ENCODE measurements around the gene CAMSAP2. TPM values are rescaled to one million over a fixed set of nuclear protein-coding genes. Genes with fewer than 3 reads are reported as not detected.
A peak's percentile ranks its signal among the peaks of the same experiment; 100 is the strongest.

Gene CAMSAP2
- polyA plus RNA-seq, 1 donor (not counting 4 experiments of a cell fraction or from before 2014, with no cell fraction given) = 47.8 TPM

DNA sequence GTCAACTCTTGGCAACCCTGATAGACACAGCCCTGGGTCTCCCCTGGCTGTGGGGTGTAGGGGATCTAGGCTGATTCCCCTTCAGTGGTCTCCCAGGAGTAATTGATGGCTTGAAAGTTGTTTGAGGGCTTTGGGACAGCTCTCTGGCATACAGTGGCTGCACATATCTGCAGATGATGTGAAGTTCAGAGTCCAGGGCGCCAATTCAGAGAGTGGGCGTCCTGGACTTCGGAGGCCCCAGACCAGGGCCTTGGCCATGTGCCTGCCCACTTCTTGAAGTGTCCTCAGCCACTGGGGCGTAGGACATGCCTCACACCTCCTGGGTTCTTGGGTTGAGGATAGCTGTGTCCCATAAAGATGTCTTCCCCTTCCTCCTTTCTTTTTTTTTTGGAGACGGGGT, 158.6 kb downstream of the CAMSAP2 start:
- Histone ChIP-seq H3K36me3 (ENCODE audit: control insufficient read depth in 2 of 2, extremely low read depth in 1 of 2, insufficient read depth in 2 of 2, low read length in 2 of 2) (peaks cover 34 to 43% of the 10 kb centered on the region in 2 experiments), H3K27ac (ENCODE audit: control insufficient read depth, insufficient read depth, low read length) (no peak overlapping the region), H2AFZ (ENCODE audit: control insufficient read depth, low read length) (no peak overlapping the region), H3K9ac (ENCODE audit: control insufficient read depth, extremely low read depth, insufficient read depth, low read length) (no peak overlapping the region), H3K4me2 (ENCODE audit: control insufficient read depth, extremely low read depth, insufficient read depth, low read depth, low read length) (peak overlapping the region; percentile 95), H3K79me2 (ENCODE audit: control insufficient read depth, insufficient read depth, low read length) (peaks cover 22% of the 10 kb centered on the region), H3K4me1 (ENCODE audit: control insufficient read depth, extremely low read depth, insufficient read depth, low read length) (peaks cover 47% of the 10 kb centered on the region), H4K20me1 (ENCODE audit: control insufficient read depth, extremely low read depth, insufficient read depth, low read length) (peaks cover 11% of the 10 kb centered on the region), H3K9me1 (ENCODE audit: control insufficient read depth, extremely low read depth, insufficient read depth, low read length) (peaks cover 7% of the 10 kb centered on the region), H3K4me3 (ENCODE audit: control insufficient read depth in 2 of 3, extremely low read depth in 1 of 3, insufficient read depth in 2 of 3, low read depth in 1 of 3, low read length in 3 of 3) (peak overlapping the region; percentile 40 to 81 (median 72)), H3K9me3 (ENCODE audit: control insufficient read depth, low read depth, low read length) (no peaks in the 10 kb centered on the region), H3K27me3 (ENCODE audit: control insufficient read depth, extremely low read depth, insufficient read depth, low read length) (no peaks in the 10 kb centered on the region)
- DNase-seq (ENCODE audit: low read depth, low spot score) = no peak
- dilution Hi-C loops (cut with MboI; ENCODE audit: extremely low pct_ligation_motif_present, low sequenced_read_pairs) = no loop called here
- TF ChIP-seq EZH2 (IDR thresholded peaks at IDR 0.05; ENCODE audit: low read length) = no peak
- TF ChIP-seq, protein P1, sequence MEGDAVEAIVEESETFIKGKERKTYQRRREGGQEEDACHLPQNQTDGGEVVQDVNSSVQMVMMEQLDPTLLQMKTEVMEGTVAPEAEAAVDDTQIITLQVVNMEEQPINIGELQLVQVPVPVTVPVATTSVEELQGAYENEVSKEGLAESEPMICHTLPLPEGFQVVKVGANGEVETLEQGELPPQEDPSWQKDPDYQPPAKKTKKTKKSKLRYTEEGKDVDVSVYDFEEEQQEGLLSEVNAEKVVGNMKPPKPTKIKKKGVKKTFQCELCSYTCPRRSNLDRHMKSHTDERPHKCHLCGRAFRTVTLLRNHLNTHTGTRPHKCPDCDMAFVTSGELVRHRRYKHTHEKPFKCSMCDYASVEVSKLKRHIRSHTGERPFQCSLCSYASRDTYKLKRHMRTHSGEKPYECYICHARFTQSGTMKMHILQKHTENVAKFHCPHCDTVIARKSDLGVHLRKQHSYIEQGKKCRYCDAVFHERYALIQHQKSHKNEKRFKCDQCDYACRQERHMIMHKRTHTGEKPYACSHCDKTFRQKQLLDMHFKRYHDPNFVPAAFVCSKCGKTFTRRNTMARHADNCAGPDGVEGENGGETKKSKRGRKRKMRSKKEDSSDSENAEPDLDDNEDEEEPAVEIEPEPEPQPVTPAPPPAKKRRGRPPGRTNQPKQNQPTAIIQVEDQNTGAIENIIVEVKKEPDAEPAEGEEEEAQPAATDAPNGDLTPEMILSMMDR (optimal IDR thresholded peaks at IDR 0.05 in 1 of 3, IDR thresholded peaks at IDR 0.05 in 1 of 3, conservative IDR thresholded peaks at IDR 0.05 in 1 of 3; ENCODE audit: extremely low read depth in 1 of 3, insufficient read depth in 2 of 3, low read length in 3 of 3) = no peak
- FAIRE-seq = no peak

DNA sequence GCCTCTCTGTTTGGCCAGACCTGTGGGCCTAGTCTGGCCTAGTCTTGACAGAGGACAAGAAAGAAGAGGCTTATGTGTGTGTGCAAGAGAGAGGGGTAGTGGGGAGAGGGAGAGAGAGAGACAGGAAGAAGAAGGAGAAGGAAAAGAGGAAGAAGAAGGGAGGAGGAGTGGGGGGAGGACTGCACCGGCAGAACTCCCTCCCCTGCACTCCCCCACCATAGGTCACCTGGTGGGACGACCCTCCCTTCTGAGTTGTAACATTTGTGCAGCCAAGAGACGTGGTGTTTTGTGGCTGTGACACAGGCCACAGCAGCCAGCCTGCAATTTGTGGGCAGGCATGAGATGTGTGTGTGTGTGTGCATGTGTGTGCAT, 160.3 kb downstream of the CAMSAP2 start:
- Histone ChIP-seq H4K20me1 (ENCODE audit: control insufficient read depth, extremely low read depth, insufficient read depth, low read length) (peaks cover 11% of the 10 kb centered on the region), H3K27me3 (ENCODE audit: control insufficient read depth, extremely low read depth, insufficient read depth, low read length) (no peaks in the 10 kb centered on the region), H3K9me1 (ENCODE audit: control insufficient read depth, extremely low read depth, insufficient read depth, low read length) (peaks cover 7% of the 10 kb centered on the region), H3K4me1 (ENCODE audit: control insufficient read depth, extremely low read depth, insufficient read depth, low read length) (peaks cover 39% of the 10 kb centered on the region), H3K27ac (ENCODE audit: control insufficient read depth, insufficient read depth, low read length) (no peak overlapping the region), H3K4me3 (ENCODE audit: control insufficient read depth in 2 of 3, extremely low read depth in 1 of 3, insufficient read depth in 2 of 3, low read depth in 1 of 3, low read length in 3 of 3) (no peak overlapping the region), H3K4me2 (ENCODE audit: control insufficient read depth, extremely low read depth, insufficient read depth, low read depth, low read length) (no peak overlapping the region), H3K36me3 (ENCODE audit: control insufficient read depth in 2 of 2, extremely low read depth in 1 of 2, insufficient read depth in 2 of 2, low read length in 2 of 2) (peaks cover 42 to 49% of the 10 kb centered on the region in 2 experiments), H2AFZ (ENCODE audit: control insufficient read depth, low read length) (no peak overlapping the region), H3K79me2 (ENCODE audit: control insufficient read depth, insufficient read depth, low read length) (peaks cover 22% of the 10 kb centered on the region), H3K9me3 (ENCODE audit: control insufficient read depth, low read depth, low read length) (no peaks in the 10 kb centered on the region), H3K9ac (ENCODE audit: control insufficient read depth, extremely low read depth, insufficient read depth, low read length) (no peak overlapping the region)
- DNase-seq (ENCODE audit: low read depth, low spot score) (no peak), FAIRE-seq (no peak)
- dilution Hi-C loops (cut with MboI; ENCODE audit: extremely low pct_ligation_motif_present, low sequenced_read_pairs) = no loop called here
- TF ChIP-seq, protein P1 (optimal IDR thresholded peaks at IDR 0.05 in 1 of 3, IDR thresholded peaks at IDR 0.05 in 1 of 3, conservative IDR thresholded peaks at IDR 0.05 in 1 of 3; ENCODE audit: extremely low read depth in 1 of 3, insufficient read depth in 2 of 3, low read length in 3 of 3) = no peak
- no peak for TF ChIP-seq EZH2 (IDR thresholded peaks at IDR 0.05; ENCODE audit: low read length)

Measured in keratinocyte (primary cell).